GM23338 (cell line): Measurements from ENCODE around the gene RAX. TPM values are rescaled to one million over a fixed set of nuclear protein-coding genes. Genes with fewer than 3 reads are reported as not detected.

Experiments
- ATAC-seq: fragments of 200-7000 bp; cut with Tn5 transposase; 3 replicates; pipeline ENCODE4 v1.9.1; 2020
- DNase-seq: peaks from one replicate; pipeline ENCODE4 v3.0.0-alpha.2; 2015; ENCODE audit warnings: low spot score
- H2AFZ ChIP-seq: fragments of 200-600 bp; sonication (generic); 2 replicates; pipeline ENCODE4 v1.8.0; 2016; ENCODE audit warnings: antibody characterized with exemption, mild to moderate bottlenecking, moderate library complexity
- H3F3A ChIP-seq: fragments of 200-600 bp; sonication (generic); replicated peaks from 2 replicates; pipeline ENCODE4 v1.8.0; 2017; ENCODE audit warnings: antibody characterized with exemption, mixed run types, low read depth
- H3K27ac ChIP-seq: fragments of 200-600 bp; sonication (generic); 2 replicates; pipeline ENCODE4 v1.6.1; 2016; ENCODE audit warnings: low read depth
- H3K27me3 ChIP-seq: fragments of 200-600 bp; sonication (generic); 2 replicates; pipeline ENCODE4 v1.8.0; 2016; ENCODE audit warnings: mild to moderate bottlenecking, mixed run types, moderate library complexity; ENCODE audit not compliant: insufficient read depth
- H3K36me3 ChIP-seq: fragments of 200-600 bp; sonication (generic); 2 replicates; pipeline ENCODE4 v1.8.0; 2016; ENCODE audit warnings: mild to moderate bottlenecking; ENCODE audit not compliant: insufficient read depth
- H3K4me1 ChIP-seq: fragments of 200-600 bp; sonication (generic); 2 replicates; pipeline ENCODE4 v1.8.0; 2016; ENCODE audit warnings: mild to moderate bottlenecking, moderate library complexity; ENCODE audit not compliant: insufficient read depth
- H3K4me2 ChIP-seq: fragments of 200-600 bp; sonication (generic); 2 replicates; pipeline ENCODE4 v1.7.1; 2017; ENCODE audit warnings: mixed run types
- H3K4me3 ChIP-seq: fragments of 200-600 bp; sonication (generic); 2 replicates; pipeline ENCODE4 v1.6.1; 2016; ENCODE audit warnings: mixed run types
- H3K79me2 ChIP-seq: fragments of 200-600 bp; sonication (generic); replicated peaks from 2 replicates; pipeline ENCODE4 v1.8.0; 2017; ENCODE audit warnings: mild to moderate bottlenecking; ENCODE audit not compliant: insufficient read depth
- H3K9me2 ChIP-seq: fragments of 200-600 bp; sonication (generic); 2 replicates; pipeline ENCODE4 v1.8.0; 2017; ENCODE audit not compliant: insufficient read depth
- H4K20me1 ChIP-seq: fragments of 200-600 bp; sonication (generic); replicated peaks from 2 replicates; pipeline ENCODE4 v1.8.0; 2017; ENCODE audit warnings: mild to moderate bottlenecking; ENCODE audit not compliant: insufficient read depth
- H3K27ac Mint-ChIP-seq: 2 replicates; pipeline ENCODE4 v1.8.0; 2020; ENCODE audit warnings: inconsistent platforms, mild to moderate bottlenecking, moderate library complexity, mixed read lengths
- H3K27me3 Mint-ChIP-seq: 3 replicates; pipeline ENCODE4 v1.8.0; 2022; ENCODE audit warnings: low read depth, mild to moderate bottlenecking, moderate library complexity, mixed read lengths, inconsistent platforms; ENCODE audit not compliant: insufficient read depth, poor library complexity
- H3K36me3 Mint-ChIP-seq: 3 replicates; pipeline ENCODE4 v1.8.0; 2021; ENCODE audit warnings: low read depth, mild to moderate bottlenecking, inconsistent platforms, moderate library complexity, mixed read lengths
- H3K4me1 Mint-ChIP-seq: 3 replicates; pipeline ENCODE4 v1.8.0; 2020; ENCODE audit warnings: mild to moderate bottlenecking, inconsistent platforms, mixed read lengths
- H3K4me3 Mint-ChIP-seq: 3 replicates; pipeline ENCODE4 v1.8.0; 2021; ENCODE audit warnings: moderate library complexity, mild to moderate bottlenecking, inconsistent platforms, mixed read lengths
- H3K9me3 Mint-ChIP-seq: 3 replicates; pipeline ENCODE4 v1.8.0; 2020; ENCODE audit warnings: moderate library complexity, mild to moderate bottlenecking, inconsistent platforms, mixed read lengths
- CTCF ChIP-seq, 2 experiments: fragments of 200-600 bp in 1 of 2; sonication (generic) in 1 of 2; conservative IDR thresholded peaks; 2 replicates each; pipeline versions ENCODE4 v1.5.1 to v1.6.1; 2016 to 2017; ENCODE audit warnings: antibody characterized with exemption in 2 of 2, low read depth in 2 of 2, mild to moderate bottlenecking in 2 of 2, moderate library complexity in 1 of 2
- EZH2 ChIP-seq: fragments of 200-600 bp; sonication (generic); IDR thresholded peaks from one replicate; pipeline ENCODE4 v1.8.0; 2017; ENCODE audit warnings: antibody characterized with exemption, mild to moderate bottlenecking, low read depth; ENCODE audit not compliant: unreplicated experiment
- POLR2AphosphoS5 ChIP-seq: IDR thresholded peaks from 2 replicates; pipeline ENCODE4 v1.6.1; 2016; ENCODE audit warnings: antibody characterized with exemption, low read depth
- ZNF114 ChIP-seq: fragments of 250-450 bp; sonication (Bioruptor Pico); IDR thresholded peaks from 2 replicates; pipeline ENCODE4 v1.5.0; 2020; ENCODE audit warnings: mild to moderate bottlenecking, moderate library complexity
- polyA plus RNA-seq: library from polyadenylated mRNA; unstranded; fragments of >200 nt; fragmentation: Nextera tagmentation; extraction: Ambion mirVana; gene quantifications from 2 replicates; pipeline ENCODE4 v1.2.1, GENCODE V29; 2016
- total RNA-seq: library from RNA; depleted of rRNA; stranded (reverse); fragments of >200 nt; shearing (Covaris generic); gene quantifications from 2 replicates; pipeline ENCODE4 v1.2.3, GENCODE V29; 2014

RAX gene
- total and polyA plus RNA-seq, 2 experiments from 2014 or later = 0.03 to 0.16 TPM

GRCh38 chr18:59272221-59272888 lies 899 bp downstream of the RAX start:
- Mint-ChIP-seq H3K4me3 (peak overlapping the region; percentile 46; the same call in 2 of the 3 replicates), H3K27ac (no peak overlapping the region), H3K9me3 (peaks cover 3% of the 10 kb centered on the region; the same call in 2 of the 3 replicates), H3K27me3 (peaks cover 90% of the 10 kb centered on the region), H3K36me3 (no peaks in the 10 kb centered on the region), H3K4me1 (peaks cover 54% of the 10 kb centered on the region)
- peak; percentile 79 for TF ChIP-seq EZH2
- TF ChIP-seq POLR2AphosphoS5 = no peak; the same call in 1 of the 2 replicates
- Histone ChIP-seq H4K20me1 (peaks cover 25% of the 10 kb centered on the region; the same call in 1 of the 2 replicates), H3K79me2 (no peaks in the 10 kb centered on the region), H3K4me3 (peak overlapping the region; percentile 88), H3F3A (peaks cover 25% of the 10 kb centered on the region), H3K27me3 (peaks cover 99% of the 10 kb centered on the region), H3K4me1 (peaks cover 66% of the 10 kb centered on the region), H3K27ac (no peak overlapping the region), H3K36me3 (no peaks in the 10 kb centered on the region), H2AFZ (peak overlapping the region; percentile 99), H3K4me2 (peak overlapping the region; percentile 98), H3K9me2 (no peaks in the 10 kb centered on the region)
- peak; percentile 1; the same call in 2 of the 3 replicates for ATAC-seq
- DNase-seq = peak; percentile 63

- DNase-seq (peak; percentile 37), ATAC-seq (no peak)
- Histone ChIP-seq H3K4me1 (peaks cover 72% of the 10 kb centered on the region), H3K9me2 (no peaks in the 10 kb centered on the region), H3K36me3 (no peaks in the 10 kb centered on the region), H3K4me2 (peak overlapping the region; percentile 98), H3K4me3 (peak overlapping the region; percentile 88), H4K20me1 (peaks cover 27% of the 10 kb centered on the region), H3K27ac (no peak overlapping the region), H3K27me3 (peaks cover 99% of the 10 kb centered on the region), H3F3A (peaks cover 25% of the 10 kb centered on the region), H3K79me2 (no peaks in the 10 kb centered on the region), H2AFZ (peak overlapping the region; percentile 99; the same call in 1 of the 2 replicates)
- no peak overlapping the region for H3K27ac Mint-ChIP-seq
- peaks cover 3% of the 10 kb centered on the region; the same call in 2 of the 3 replicates for H3K9me3 Mint-ChIP-seq
- peaks cover 90% of the 10 kb centered on the region for H3K27me3 Mint-ChIP-seq
- TF ChIP-seq ZNF114 (CRISPR knock-in tag) = no peak
- peak; percentile 70 for TF ChIP-seq EZH2
- peak overlapping the region; percentile 46; the same call in 2 of the 3 replicates for H3K4me3 Mint-ChIP-seq
- no peaks in the 10 kb centered on the region; the same call in 2 of the 3 replicates for H3K36me3 Mint-ChIP-seq
- peaks cover 55% of the 10 kb centered on the region for H3K4me1 Mint-ChIP-seq
Observed at GRCh38 chr18:59271606-59272220, 1.5 kb downstream of the RAX start.

- peaks cover 47% of the 10 kb centered on the region for H3K4me1 Mint-ChIP-seq
Observed at GRCh38 chr18:59270689-59271257, 2.5 kb downstream of the RAX start.

More at GRCh38 chr18:59270689-59271257, 2.5 kb downstream of the RAX start:
- H3K4me1 ChIP-seq = peaks cover 71% of the 10 kb centered on the region
- DNase-seq (peak; percentile 17), ATAC-seq (no peak)
- H3K27me3 ChIP-seq = peaks cover 99% of the 10 kb centered on the region
- TF ChIP-seq EZH2 (peak; percentile 74), CTCF (conservative IDR thresholded peaks at IDR 0.05; ENCODE audit: low read depth in 2 of 2) (no peak)
- Mint-ChIP-seq H3K9me3 (peaks cover 3% of the 10 kb centered on the region; the same call in 2 of the 3 replicates), H3K27ac (no peak overlapping the region), H3K36me3 (no peaks in the 10 kb centered on the region; the same call in 2 of the 3 replicates), H3K4me3 (no peak overlapping the region), H3K27me3 (peaks cover 90% of the 10 kb centered on the region)
- H4K20me1 ChIP-seq = peaks cover 34% of the 10 kb centered on the region
- H3K4me3 ChIP-seq = peak overlapping the region; percentile 13
- H3F3A ChIP-seq = peaks cover 25% of the 10 kb centered on the region
- H3K79me2 ChIP-seq = no peaks in the 10 kb centered on the region
- H3K36me3 ChIP-seq = no peaks in the 10 kb centered on the region
- no peaks in the 10 kb centered on the region for H3K9me2 ChIP-seq
- H3K27ac ChIP-seq = no peak overlapping the region
- H2AFZ ChIP-seq = no peak overlapping the region
- peak overlapping the region; percentile 61 for H3K4me2 ChIP-seq
